GM19351 (cell line): ENCODE data around the gene KPNA1.

Experiments
- ATAC-seq: cut with Tn5 transposase; IDR thresholded peaks from one replicate; pipeline ENCODE4 v1.9.1; 2021; ENCODE audit warnings: mild to moderate bottlenecking, moderate library complexity; ENCODE audit not compliant: unreplicated experiment

Gene KPNA1

DNA sequence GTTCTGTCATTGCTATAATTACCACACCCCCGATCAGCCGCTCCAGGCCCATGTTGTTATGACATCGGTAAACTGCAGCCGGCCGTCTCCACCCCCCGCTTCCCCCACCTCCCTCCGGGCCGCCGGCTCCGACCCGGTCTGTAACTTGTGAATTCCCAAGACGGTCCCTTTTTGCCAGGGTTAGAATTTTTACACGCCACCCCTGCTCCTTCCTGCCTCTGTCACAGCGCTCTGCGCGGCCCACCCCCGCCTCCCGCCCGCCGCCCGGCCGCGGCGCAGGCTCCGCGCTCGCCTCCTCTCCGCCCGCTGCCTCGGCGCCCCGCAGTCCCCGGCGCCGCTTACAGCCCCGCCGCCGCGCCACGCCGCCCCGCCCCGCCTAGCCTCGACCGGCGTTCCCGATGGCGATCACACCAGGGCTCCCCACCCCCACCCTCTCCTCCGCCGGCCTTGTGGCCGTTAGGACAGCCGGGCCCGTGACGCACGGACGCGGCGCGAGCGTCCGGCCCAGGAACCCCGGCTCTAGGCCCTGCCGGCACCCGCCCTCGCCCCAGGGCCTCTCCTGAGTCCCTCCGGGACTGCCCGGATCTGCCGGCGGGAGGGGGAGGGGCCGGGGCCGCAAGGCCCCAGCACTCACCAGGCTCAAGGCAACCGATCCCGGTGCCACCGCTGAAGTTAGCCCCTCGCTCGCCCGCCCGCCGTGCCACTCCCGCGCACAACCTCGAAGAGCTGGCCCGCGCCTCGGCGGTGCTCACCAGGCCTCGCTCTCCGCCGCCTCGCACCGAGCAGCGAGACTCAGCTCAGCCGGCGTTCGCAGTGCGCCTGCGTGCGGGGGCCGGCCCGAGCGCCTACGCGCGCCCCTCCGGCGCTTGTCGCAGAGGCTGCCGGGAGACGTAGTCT is at the start of gene KPNA1:
Gene KPNA1, minus strand, starts transcription at position 817 of the 897 bp plus-strand sequence. CDS start 18,374 bp downstream, outside the sequence.
- peak; percentile 78 for ATAC-seq

DNA sequence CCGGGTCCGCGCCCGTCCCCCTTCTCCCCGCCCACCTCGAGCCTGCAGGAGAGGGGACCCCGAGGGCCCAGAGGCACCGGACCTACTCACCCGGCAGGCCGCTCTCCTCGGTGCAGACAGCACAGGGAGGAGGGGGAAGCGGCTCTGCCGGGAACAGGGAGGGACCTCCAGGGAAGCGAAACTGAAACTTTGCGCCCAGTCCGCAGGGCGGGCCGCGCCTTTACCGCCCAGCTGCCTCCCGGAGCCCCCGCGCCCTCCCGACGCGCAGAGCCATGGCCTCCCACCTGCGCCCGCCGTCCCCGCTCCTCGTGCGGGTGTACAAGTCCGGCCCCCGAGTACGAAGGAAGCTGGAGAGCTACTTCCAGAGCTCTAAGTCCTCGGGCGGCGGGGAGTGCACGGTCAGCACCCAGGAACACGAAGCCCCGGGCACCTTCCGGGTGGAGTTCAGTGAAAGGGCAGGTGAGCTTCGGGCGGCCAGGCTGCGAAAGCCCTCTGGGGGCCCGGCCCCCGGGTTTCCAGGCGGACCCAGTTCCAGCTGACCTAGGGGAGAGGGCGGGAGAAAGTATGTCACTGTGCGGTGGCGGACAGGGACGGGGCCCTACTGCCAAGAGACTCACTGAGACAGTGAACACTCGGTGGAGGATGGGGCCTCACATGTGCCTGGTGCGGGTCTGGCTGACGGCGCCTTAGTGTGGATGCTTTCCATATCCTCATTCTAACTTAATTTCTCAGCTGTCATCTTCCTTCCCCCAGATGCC is 49.6 kb upstream of the KPNA1 start, which contains the start of the genes DTX3L and PARP9:
Gene DTX3L, plus strand, starts transcription at position 184 of the 758 bp plus-strand sequence. Its CDS starts 89 bp downstream, at position 273.
Gene PARP9, minus strand, starts transcription at position 146 of the 758 bp plus-strand sequence. CDS start 4,680 bp downstream, outside the sequence.
- ATAC-seq = peak; percentile 63

DNA sequence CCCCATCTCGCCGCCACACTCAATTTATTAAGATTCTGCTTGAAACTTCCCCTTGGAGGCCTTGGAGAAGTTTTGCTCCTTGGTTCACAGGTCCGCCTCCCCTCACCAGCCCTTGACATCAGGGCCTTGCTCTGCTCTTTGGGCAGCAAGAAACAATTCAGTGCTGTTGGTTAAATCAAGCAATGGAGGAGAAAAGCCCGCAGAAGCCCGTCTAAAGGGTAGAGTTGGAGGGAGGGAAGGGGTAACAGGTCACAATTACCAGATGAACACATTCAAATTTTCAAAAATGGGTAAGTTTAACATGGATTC is 48.9 kb upstream of the KPNA1 start:
- no peak for ATAC-seq

DNA sequence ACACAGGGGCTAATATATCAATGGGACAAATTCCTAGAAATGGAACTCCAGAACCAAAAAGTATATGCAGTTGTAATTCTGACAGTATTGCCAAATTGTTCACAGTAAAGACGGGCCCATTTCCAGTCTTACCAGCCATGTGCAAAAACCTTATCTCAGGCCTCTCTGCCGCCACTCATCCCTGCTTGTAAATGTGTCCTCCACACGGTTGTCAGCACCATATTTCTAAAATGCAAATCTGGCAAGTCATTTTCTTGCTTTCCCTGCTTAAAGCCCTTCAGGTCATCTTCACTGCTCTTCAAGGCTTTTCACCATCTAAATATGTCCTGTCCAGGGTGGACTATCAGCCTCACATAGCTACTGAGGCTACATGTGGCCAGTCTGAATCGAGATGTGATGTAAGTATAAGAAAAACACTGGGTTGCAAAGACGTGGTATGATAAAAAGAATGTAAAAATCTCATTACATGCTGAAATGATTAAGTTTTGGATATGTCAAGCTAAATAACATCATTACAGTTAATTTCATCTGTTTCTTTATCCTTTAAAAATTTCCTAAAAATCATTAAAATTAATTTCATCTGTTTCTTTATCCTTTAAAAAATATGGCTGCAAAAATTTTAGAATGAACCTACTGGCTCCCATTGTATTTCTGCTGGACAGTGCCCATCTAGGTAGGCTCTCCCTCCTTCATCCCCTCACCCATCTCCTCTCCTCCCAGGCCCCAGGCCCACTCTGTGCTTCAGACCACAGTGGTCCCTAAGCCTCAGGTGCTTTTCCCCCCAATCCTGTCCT is 48.4 kb upstream of the KPNA1 start:
- ATAC-seq = no peak

DNA sequence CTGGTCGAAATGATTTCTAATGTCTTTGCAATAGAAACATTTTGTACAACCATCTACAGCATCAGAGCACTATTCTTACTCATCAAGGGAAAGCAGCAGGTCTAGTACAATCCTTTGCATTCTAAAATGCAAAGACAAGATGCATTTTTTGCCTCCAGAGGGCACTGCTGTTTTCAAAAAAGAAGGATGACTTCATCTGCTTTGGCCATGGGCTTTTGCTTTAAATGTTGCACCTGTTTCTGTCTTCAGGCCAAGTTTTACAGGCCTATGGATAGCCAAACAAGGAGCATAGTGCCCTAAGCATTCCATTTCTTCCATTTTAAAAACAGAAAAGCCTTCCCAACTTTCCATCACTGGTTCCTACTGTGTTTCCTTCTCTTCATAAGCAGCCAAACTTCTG is 45.9 kb upstream of the KPNA1 start:
- no peak for ATAC-seq

DNA sequence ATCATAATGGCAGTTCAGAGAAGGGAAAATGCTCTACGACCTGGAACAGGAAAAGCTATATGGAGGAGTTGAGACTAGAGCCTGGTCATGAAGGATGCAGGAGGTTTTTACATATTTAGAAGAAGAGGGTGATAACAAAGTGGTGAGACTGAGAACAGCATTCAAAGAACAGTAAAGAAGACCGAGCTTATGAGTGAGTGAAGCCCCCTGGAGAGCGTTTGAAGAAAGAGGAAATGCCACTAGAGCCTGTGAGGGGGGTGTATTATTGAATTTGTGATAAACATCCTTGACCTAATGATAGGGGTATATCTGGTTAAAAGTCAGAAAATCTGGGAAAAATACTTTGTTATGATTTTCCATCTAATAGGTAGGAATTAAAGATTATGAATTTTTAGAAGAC is 45.2 kb upstream of the KPNA1 start:
- no peak for ATAC-seq

DNA sequence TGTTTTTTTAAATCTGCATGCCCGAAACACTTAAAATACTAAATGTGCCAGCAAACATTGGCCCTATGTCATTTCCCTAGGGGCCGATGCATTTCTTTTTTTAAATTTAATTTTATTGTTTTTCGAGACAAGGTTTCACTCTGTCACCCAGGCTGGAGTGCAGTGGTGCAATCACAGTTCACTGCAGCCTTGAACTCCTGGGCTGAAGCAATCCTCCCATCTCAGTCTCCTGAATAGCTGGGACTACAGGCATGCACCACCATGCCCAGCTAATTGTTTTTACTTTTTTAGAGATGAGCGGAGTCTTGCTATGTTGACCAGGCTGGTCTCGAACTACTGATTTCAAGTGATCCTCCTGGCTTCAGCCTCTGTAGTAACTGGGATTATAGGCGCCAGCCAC is 43.9 kb upstream of the KPNA1 start:
- ATAC-seq = no peak

DNA sequence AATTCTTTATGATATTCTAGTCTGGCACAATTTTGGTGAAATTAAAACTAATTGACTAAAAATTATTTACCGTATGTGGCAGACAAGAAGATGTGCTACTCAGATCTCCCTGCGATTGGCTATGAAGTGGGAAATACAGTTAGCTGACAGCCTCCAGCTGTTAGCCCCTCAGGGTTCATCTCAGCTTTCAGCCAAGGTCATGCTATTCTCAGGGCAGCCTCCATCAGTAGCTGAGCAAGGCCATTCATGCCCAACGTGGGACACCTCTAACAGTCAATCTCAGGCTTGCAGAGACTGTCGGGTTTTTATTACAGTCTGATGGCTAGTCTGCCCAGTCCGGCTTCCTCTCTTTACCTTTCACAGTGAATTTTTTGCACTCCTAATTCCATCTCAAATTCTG is 42.6 kb upstream of the KPNA1 start:
- no peak for ATAC-seq

DNA sequence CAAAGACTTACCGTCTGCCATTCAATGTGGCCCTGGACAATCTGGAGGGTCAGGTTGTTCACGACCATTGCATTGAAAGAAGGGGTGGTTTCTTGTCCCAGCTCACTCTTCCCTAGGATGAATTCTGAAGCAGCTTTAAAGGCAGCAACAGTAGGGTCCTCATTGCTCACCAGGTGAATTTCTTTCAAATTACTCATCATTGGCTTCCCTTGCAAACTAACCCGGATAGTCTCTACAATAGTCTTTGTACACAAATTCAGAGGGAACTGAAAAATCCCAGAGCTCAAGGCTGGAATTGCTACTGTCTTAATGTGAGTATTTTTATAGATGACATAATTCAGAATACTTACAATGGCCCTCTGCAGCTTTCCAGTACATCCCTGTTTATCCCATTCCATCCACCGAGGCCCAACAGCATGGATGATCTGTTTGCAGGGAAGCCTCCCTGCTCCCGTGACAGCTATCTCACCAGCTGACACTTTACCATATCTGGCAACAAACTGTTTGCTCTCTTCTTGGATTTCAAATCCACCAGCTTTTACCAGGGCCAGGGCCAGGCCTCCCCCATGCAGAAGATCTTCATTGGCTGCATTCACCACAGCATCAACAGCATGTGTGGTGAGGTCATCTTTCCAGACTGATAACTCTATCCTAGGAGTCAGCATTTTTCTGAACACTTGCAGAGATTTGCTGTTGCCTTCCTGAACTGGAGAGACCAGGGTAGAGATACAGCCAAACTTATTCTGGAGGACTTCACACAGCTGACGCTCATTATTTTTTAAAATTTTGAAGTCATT is 40.7 kb upstream of the KPNA1 start:
- no peak for ATAC-seq

DNA sequence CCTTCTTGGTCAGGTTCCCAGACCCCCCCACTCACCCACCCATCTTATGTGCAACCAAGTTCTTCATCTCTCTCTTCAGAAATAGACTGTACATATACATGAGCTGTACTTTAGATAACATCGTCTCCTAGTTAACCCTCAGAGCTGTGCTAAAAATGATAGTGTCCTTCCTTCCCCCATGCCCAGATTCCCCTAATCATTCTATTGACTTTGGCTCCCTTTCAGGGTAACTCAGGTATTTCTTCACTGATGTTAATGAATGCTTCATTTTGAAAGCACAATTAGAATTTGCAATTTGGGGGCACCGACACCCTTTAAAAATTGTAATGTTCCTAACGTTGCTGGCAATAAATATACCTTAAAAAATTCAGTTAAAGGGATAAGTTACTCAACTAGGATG is 38.4 kb upstream of the KPNA1 start:
- ATAC-seq = no peak

DNA sequence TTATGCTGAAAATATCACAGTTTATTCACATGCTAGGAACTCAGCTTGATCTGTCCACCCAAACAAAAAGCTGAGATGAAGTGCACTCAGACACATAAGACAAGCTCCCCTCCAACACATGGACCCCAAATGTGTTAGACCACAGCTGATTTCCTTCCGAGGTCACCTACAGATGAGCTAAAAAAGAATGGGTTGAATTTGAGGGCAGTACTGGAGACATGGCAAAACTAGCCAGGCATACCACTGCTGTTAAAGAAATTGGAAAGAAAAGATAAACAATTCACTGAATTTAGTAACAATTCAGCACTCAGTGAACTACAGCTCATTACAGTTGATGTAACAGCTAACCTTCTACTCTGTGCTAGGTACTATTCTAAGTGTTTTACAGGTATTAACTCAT is 33.9 kb upstream of the KPNA1 start:
- ATAC-seq = no peak

DNA sequence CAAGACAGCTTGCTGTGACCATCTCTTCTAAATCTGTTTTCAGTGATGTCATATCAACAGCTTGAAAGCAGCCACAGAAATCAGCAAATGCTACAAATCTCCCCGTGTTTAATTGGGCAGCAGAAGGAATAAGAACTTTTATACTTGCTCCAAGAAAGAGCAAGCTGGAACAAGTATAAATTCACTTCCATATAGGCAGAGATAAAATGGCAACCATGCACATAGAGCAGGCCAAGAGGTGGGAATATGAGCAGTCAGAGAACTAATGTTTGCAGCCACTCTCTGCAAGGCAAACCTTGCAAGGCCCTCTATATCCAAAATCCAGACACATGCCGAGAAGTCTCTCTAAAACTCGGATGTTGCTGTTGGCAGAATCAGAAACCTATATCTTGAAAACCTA is 33.3 kb upstream of the KPNA1 start:
- ATAC-seq = no peak

DNA sequence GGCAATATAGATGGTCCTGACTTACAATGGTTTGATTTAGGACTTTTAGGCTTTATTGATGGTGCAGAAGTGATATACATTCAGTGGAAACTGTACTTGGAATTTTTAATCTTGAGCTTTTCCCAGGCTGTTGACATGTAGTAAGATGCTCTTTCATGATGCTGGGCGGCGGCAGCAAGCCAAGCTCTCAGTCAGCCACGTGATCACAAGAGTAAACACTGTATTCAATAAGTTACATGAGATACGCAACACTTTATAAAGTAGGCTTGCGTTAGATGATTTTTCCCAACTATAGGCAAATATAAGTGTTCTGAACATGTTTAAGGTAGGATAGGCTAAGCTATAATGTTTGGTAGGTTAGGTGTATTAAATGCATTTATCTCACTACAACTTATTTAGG is 31.4 kb upstream of the KPNA1 start:
- ATAC-seq = no peak

DNA sequence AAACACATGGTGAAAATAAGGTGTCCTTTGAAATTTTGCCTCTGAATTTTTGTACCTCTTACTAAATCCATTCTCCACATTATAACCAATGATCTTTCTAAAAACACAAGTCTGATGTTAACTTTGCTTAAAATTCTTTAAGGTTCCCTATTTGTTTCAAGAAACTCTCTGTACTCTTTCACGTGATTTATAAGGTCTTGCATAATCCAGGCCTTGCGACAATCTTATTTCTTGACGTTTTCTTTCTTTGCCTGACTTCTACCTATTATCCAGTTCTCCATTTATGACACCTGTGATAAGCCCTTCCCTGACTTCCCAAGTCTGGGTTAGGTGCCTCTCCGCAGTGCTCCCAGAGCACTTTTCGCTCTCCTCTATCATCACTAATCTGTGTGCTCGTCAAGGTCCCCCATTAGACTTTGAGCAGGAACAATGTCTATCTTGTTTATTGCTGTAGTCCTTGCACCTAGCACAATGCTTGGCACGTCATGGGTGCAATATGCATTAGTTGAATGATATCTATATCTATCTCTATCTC is 24.3 kb upstream of the KPNA1 start:
- no peak for ATAC-seq

DNA sequence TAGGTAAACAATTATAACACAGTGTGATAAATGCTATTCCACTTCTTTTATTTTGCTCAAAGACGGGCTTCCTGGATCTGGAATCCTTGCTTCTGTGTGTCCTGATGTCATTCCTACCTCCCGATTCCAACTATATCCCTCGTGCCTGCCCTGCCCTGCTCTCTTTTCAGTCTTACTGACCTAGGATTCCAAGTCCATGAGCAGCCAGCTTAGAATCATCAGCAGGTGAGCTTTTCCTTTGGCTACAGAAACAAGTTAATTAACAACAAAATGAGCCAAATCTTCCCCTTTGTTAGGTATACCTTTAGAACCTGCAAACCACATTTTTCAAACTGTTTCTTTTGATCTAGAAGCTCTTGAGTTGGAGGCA is 21.9 kb upstream of the KPNA1 start:
- no peak for ATAC-seq

DNA sequence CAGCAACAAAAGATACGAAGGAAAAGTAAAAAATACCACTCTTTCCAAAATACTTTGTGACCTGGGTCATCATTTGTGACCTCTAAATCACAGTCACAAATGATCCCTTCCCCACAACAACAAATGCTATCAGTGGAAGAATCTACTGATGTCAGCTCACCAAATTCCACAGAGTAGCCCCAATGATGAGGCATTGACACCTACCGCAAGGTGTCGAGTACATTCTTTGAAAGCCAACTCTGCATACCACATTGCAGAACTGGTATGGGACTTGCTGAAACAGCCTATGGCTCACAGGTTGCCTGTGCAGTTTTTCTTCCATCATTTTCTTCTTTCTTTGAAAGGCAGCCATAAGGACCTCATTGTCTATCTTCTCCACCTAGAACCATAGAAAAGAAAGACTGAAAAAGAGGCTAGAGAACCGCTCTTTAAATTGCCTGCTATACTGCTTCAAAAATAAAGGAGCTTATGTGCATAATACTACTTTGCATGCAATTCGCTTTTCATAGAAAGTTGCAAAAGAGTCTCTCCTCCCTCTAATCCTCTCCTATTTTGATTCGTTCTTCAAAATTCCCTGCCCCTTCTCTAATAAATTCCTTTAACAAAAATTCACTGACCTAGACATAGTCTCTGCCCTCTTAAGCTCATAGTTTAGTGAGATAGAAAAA is 21.4 kb upstream of the KPNA1 start:
- ATAC-seq = no peak

DNA sequence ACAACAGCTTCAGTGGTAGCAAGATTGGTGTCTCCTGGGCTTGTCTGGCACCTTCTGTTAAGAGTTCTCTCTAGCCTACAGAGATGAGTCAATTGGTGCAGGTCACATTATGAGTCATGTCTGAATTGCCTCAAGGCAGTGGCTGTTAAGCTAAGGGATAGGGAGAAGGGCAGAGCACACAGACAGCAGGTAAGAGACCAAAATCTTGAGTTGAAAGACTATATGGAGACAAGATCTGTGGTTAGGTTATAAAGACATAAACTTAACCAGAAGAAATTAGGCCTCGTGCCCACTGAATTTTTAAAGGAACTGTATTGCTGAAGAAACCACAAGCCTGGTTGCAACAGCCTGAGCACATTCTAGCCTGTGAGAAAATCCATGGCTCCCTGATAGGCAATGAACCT is 19.2 kb upstream of the KPNA1 start:
- peak; percentile 100 for ATAC-seq

DNA sequence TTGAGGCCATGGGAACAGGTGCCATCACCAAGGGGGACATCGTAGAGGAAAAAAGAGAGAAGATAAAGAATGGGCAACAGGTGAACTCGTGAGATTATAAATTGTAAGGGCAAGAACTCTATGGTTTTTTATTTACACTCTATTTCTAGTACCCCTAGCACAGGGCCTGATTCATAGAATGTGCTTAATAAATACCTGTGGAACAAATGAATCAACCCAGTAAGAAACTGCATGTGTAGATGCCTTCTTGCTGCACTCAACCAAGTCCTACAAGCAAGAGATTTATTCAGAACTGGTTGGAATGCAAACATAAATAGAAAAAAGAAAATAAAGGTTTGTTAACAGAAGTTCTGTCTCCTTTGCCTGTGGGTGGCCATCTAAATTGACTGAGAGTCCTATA is 18.7 kb upstream of the KPNA1 start:
- ATAC-seq = no peak

DNA sequence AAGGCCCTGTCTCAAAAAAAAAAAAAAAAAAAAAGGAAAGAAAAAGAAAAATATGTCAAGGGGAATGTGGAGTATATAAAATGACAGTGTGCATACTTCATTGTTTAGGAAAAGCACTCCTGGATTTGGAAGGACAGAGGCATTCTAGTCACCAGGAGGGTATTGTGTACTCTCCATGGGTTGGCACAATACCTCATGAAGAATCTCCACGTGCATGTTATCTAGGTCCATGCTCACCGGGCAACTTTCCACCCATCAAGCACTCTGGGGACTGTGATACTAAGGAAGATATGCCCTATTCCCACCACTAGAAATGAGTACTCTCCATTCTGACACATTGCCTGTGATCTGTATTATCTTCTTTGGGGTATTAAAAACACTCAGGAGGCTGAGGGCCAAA is 15.4 kb upstream of the KPNA1 start:
- no peak for ATAC-seq

DNA sequence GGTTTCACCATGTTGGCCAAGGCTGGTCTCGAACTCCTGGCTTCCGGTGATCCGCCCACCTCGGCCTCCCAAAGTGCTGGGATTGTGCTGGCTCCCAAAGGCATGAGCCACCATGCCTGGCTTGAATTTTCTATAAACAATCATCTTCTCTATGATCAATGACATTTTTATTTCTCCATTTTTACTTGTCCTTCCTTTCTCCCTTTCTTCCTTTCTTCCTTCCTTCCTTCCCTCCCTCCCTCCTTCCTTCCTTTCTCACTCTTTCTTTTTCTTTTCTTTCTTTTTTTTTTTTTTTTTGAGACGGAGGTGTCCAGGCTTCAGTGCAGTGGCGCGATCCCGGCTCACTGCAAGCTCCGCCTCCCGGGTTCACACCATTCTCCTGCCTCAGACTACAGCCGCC is 8.6 kb upstream of the KPNA1 start:
- no peak for ATAC-seq
